HG02588 (cell line): Measurements from ENCODE around the gene C2.
A peak's percentile ranks its signal among the peaks of the same experiment; 100 is the strongest.

ENCODE experiments used
- ATAC-seq: cut with Tn5 transposase; IDR thresholded peaks from one replicate; pipeline ENCODE4 v1.9.1; 2021; ENCODE audit warnings: mild to moderate bottlenecking, moderate library complexity; ENCODE audit not compliant: unreplicated experiment

The C2 gene

GRCh38 chr6:31952890-31953289 is 25.4 kb downstream of the C2 start:
- ATAC-seq, result no peak

GRCh38 chr6:31954511-31954910 is 27.0 kb downstream of the C2 start:
- ATAC-seq, result no peak

GRCh38 chr6:31956796-31957195 is 29.3 kb downstream of the C2 start:
- ATAC-seq, result no peak

- ATAC-seq, result no peak
These were observed 30.9 kb downstream of the C2 start for GRCh38 chr6:31958412-31958740.

GRCh38 chr6:31958741-31959739 is 31.5 kb downstream of the C2 start, which contains the start of the genes NELFE and SKIC2:
Gene NELFE, minus strand, starts transcription at chr6:31958971. Its CDS starts 525 bp downstream, at chr6:31958446.
Gene SKIC2, plus strand, starts transcription at chr6:31959175. Its CDS starts 18 bp downstream, at chr6:31959193.
- ATAC-seq, result peak; percentile 93

- no peak for ATAC-seq
These were observed 34.1 kb downstream of the C2 start for GRCh38 chr6:31961616-31962015.

- ATAC-seq, result no peak
These were observed 36.4 kb downstream of the C2 start for GRCh38 chr6:31963921-31964320.

- no peak for ATAC-seq
These were observed 38.2 kb downstream of the C2 start for GRCh38 chr6:31965700-31966099.

- ATAC-seq, result no peak
These were observed 39.0 kb downstream of the C2 start for GRCh38 chr6:31966506-31966905.

- ATAC-seq, result no peak
These were observed 39.7 kb downstream of the C2 start for GRCh38 chr6:31966997-31967925.

- ATAC-seq, result no peak
These were observed 40.4 kb downstream of the C2 start for GRCh38 chr6:31967926-31968320.

- no peak for ATAC-seq
These were observed 40.8 kb downstream of the C2 start for GRCh38 chr6:31968326-31968725.

- ATAC-seq, result no peak
These were observed 41.5 kb downstream of the C2 start for GRCh38 chr6:31968791-31969711.

- ATAC-seq, result no peak
These were observed 42.4 kb downstream of the C2 start for GRCh38 chr6:31969712-31970603.

GRCh38 chr6:31970604-31971271 is 43.2 kb downstream of the C2 start:
- no peak for ATAC-seq

- ATAC-seq, result no peak
These were observed 43.9 kb downstream of the C2 start for GRCh38 chr6:31971279-31971992.

GRCh38 chr6:31971993-31972708 is 44.6 kb downstream of the C2 start, which contains the start of gene DXO:
Gene DXO, minus strand, starts transcription at chr6:31972138. Its CDS starts 463 bp downstream, at chr6:31971675.
- peak; percentile 83 for ATAC-seq
